ENCODE results near the gene EPHA10. TPM values are rescaled to one million over a fixed set of nuclear protein-coding genes. Genes with fewer than 3 reads are reported as not detected.
A peak's percentile ranks its signal among the peaks of the same experiment; 100 is the strongest.

The EPHA10 gene
- total RNA-seq, 1 experiment from 2014 or later, result 0.06 TPM

GRCh38 chr1:37677808-37678207 lies 87.1 kb downstream of the EPHA10 start:
- no peak for DNase-seq (ENCODE audit: low read depth)

GRCh38 chr1:37677143-37677439 lies 87.8 kb downstream of the EPHA10 start:
- DNase-seq (ENCODE audit: low read depth), result no peak

- DNase-seq (ENCODE audit: low read depth), result no peak
Observed at GRCh38 chr1:37676281-37677142, 88.4 kb downstream of the EPHA10 start.

- DNase-seq (ENCODE audit: low read depth), result peak; percentile 18
Observed at GRCh38 chr1:37673920-37674319, 91.0 kb downstream of the EPHA10 start.

GRCh38 chr1:37672136-37672870 lies 92.6 kb downstream of the EPHA10 start:
- DNase-seq (ENCODE audit: low read depth), result no peak

GRCh38 chr1:37671261-37671660 lies 93.7 kb downstream of the EPHA10 start:
- no peak for DNase-seq (ENCODE audit: low read depth)

GRCh38 chr1:37670133-37670532 lies 94.8 kb downstream of the EPHA10 start:
- DNase-seq (ENCODE audit: low read depth), result no peak

- DNase-seq (ENCODE audit: low read depth), result no peak
Observed at GRCh38 chr1:37667023-37667671, 97.8 kb downstream of the EPHA10 start.

- DNase-seq (ENCODE audit: low read depth), result no peak
Observed at GRCh38 chr1:37666241-37666867, 98.6 kb downstream of the EPHA10 start.

Small RNA genes within 50 kb of the gene (small RNA-seq; reads per million reads assigned to genes)
- gene RF00019, result not detected

Other genes with a start within 250 kb of the EPHA10 start
- gene SNIP1, start 210.8 kb downstream of the EPHA10 start, total RNA-seq (2014; rRNA removed; shearing (Covaris generic)), result 11.3 and 16.5 TPM in 2 replicates
- not detected in 2 replicates for gene DNALI1, start 208.2 kb downstream of the EPHA10 start, total RNA-seq (2014; rRNA removed; shearing (Covaris generic))
- gene GNL2, start 169.2 kb downstream of the EPHA10 start, total RNA-seq (2014; rRNA removed; shearing (Covaris generic)), result 105 and 111 TPM in 2 replicates
- gene RSPO1, start 130.2 kb downstream of the EPHA10 start, total RNA-seq (2014; rRNA removed; shearing (Covaris generic)), result not detected in 2 replicates
- 29.3 and 38.4 TPM in 2 replicates for gene CDCA8, start 72.6 kb downstream of the EPHA10 start, total RNA-seq (2014; rRNA removed; shearing (Covaris generic))
- 18.6 and 21.6 TPM in 2 replicates for gene MANEAL, start 28.7 kb upstream of the EPHA10 start, total RNA-seq (2014; rRNA removed; shearing (Covaris generic))
- gene C1orf122, start 42.7 kb upstream of the EPHA10 start, total RNA-seq (2014; rRNA removed; shearing (Covaris generic)), result 70.7 and 79.1 TPM in 2 replicates
- 65.5 and 67.4 TPM in 2 replicates for gene YRDC, start 43.1 kb upstream of the EPHA10 start, total RNA-seq (2014; rRNA removed; shearing (Covaris generic))
- gene MTF1, start 94.5 kb upstream of the EPHA10 start, total RNA-seq (2014; rRNA removed; shearing (Covaris generic)), result 2.4 and 3.1 TPM in 2 replicates
- 18.1 and 21.8 TPM in 2 replicates for gene INPP5B, start 181.9 kb upstream of the EPHA10 start, total RNA-seq (2014; rRNA removed; shearing (Covaris generic))
- gene SF3A3, start 224.9 kb upstream of the EPHA10 start, total RNA-seq (2014; rRNA removed; shearing (Covaris generic)), result 139 and 142 TPM in 2 replicates
- gene FHL3, start 240.4 kb upstream of the EPHA10 start, total RNA-seq (2014; rRNA removed; shearing (Covaris generic)), result 21.6 and 36.0 TPM in 2 replicates
- 105 and 115 TPM in 2 replicates for gene UTP11, start 247.6 kb upstream of the EPHA10 start, total RNA-seq (2014; rRNA removed; shearing (Covaris generic))